Peyer's patch (tissue), 4 donors: ENCODE results near the gene DHRS7C. TPM values are rescaled to one million over a fixed set of nuclear protein-coding genes. Genes with fewer than 3 reads are reported as not detected.

Source experiments
- DNase-seq, 3 donors: peaks; one replicate each; pipeline ENCODE4 v3.0.0-alpha.2; 2017 to 2019
- H3K27ac ChIP-seq, 4 donors: fragments of 200-600 bp; sonication (generic); one replicate each; pipeline ENCODE4 v1.5.1; 2016 to 2019
- H3K27me3 ChIP-seq, 2 donors: fragments of 200-600 bp; sonication (generic); one replicate each; pipeline ENCODE4 v1.5.1; 2019
- H3K36me3 ChIP-seq, 3 donors: fragments of 200-600 bp; sonication (generic); one replicate each; pipeline ENCODE4 v1.5.1; 2016 to 2019
- H3K4me1 ChIP-seq, 4 donors: fragments of 200-600 bp; sonication (generic); one replicate each; pipeline ENCODE4 v1.5.1; 2016 to 2019
- H3K4me3 ChIP-seq, 4 donors: fragments of 200-600 bp; sonication (generic); 1 replicate in 3 of 4; 2 replicates in 1 of 4; pipeline ENCODE4 v1.5.1; 2016 to 2019; ENCODE audit warnings: mild to moderate bottlenecking in 1 of 4
- H3K9me3 ChIP-seq, 4 donors: fragments of 200-600 bp; sonication (generic); one replicate each; pipeline ENCODE4 v1.5.1; 2016 to 2019; ENCODE audit warnings: mild to moderate bottlenecking in 1 of 4
- CTCF ChIP-seq, 6 experiments: fragments of 450-650 bp in 4 of 6; fragments of 200-600 bp in 2 of 6; sonication (generic) in 1 of 6; IDR thresholded peaks; one replicate each; pipeline ENCODE4 v1.5.1; 2017 to 2019; ENCODE audit warnings: antibody characterized with exemption in 6 of 6, mild to moderate bottlenecking in 3 of 6, moderate library complexity in 1 of 6
- POLR2A ChIP-seq, 2 donors: fragments of 450-650 bp; IDR thresholded peaks; one replicate each; pipeline ENCODE4 v1.5.1; 2017; ENCODE audit warnings: antibody characterized with exemption in 2 of 2, mild to moderate bottlenecking in 2 of 2, moderate library complexity in 2 of 2
- total RNA-seq, 4 donors: library from RNA; depleted of rRNA; stranded (reverse); fragments of >200 nt; gene quantifications; one replicate each; pipeline ENCODE4 v1.1.0, GENCODE V29; 2016

Gene DHRS7C
- total RNA-seq, 4 donors from 2014 or later, result not detected

GRCh38 chr17:9780552-9780951 lies 10.8 kb downstream of the DHRS7C start:
- no peak overlapping the region for H3K4me3 ChIP-seq
- no peaks in the 10 kb centered on the region for H3K9me3 ChIP-seq
- no peaks in the 10 kb centered on the region for H3K36me3 ChIP-seq
- H3K4me1 ChIP-seq, result no peaks in the 10 kb centered on the region
- no peak overlapping the region for H3K27ac ChIP-seq
- no peak for TF ChIP-seq POLR2A (IDR thresholded peaks at IDR 0.05)
- no peak for TF ChIP-seq CTCF (IDR thresholded peaks at IDR 0.05)
- DNase-seq, result no peak
- no peaks in the 10 kb centered on the region for H3K27me3 ChIP-seq

GRCh38 chr17:9776911-9777310 lies 14.5 kb downstream of the DHRS7C start:
- Histone ChIP-seq H3K9me3 (no peaks in the 10 kb centered on the region), H3K4me3 (no peak overlapping the region), H3K4me1 (no peaks in the 10 kb centered on the region), H3K36me3 (no peaks in the 10 kb centered on the region), H3K27me3 (no peaks in the 10 kb centered on the region), H3K27ac (no peak overlapping the region)
- DNase-seq, result no peak
- TF ChIP-seq CTCF (IDR thresholded peaks at IDR 0.05) (no peak), POLR2A (IDR thresholded peaks at IDR 0.05) (no peak)

GRCh38 chr17:9772658-9773057 lies 18.7 kb downstream of the DHRS7C start:
- no peak for DNase-seq
- TF ChIP-seq POLR2A (IDR thresholded peaks at IDR 0.05) (no peak), CTCF (IDR thresholded peaks at IDR 0.05) (no peak)
- no peaks in the 10 kb centered on the region for H3K36me3 ChIP-seq
- H3K4me1 ChIP-seq, result no peaks in the 10 kb centered on the region
- H3K27ac ChIP-seq, result no peak overlapping the region
- H3K9me3 ChIP-seq, result no peaks in the 10 kb centered on the region
- H3K4me3 ChIP-seq, result no peak overlapping the region
- H3K27me3 ChIP-seq, result no peaks in the 10 kb centered on the region

- Histone ChIP-seq H3K4me1 (no peaks in the 10 kb centered on the region), H3K36me3 (no peaks in the 10 kb centered on the region), H3K27me3 (no peaks in the 10 kb centered on the region), H3K9me3 (no peaks in the 10 kb centered on the region), H3K4me3 (no peak overlapping the region), H3K27ac (no peak overlapping the region)
- TF ChIP-seq CTCF (IDR thresholded peaks at IDR 0.05) (no peak), POLR2A (IDR thresholded peaks at IDR 0.05) (no peak)
- no peak for DNase-seq
These were observed 19.9 kb downstream of the DHRS7C start for GRCh38 chr17:9771465-9771864.

- Histone ChIP-seq H3K27ac (no peak overlapping the region), H3K4me3 (no peak overlapping the region), H3K36me3 (no peaks in the 10 kb centered on the region), H3K9me3 (no peaks in the 10 kb centered on the region), H3K4me1 (no peaks in the 10 kb centered on the region), H3K27me3 (no peaks in the 10 kb centered on the region)
- no peak for DNase-seq
- TF ChIP-seq CTCF (IDR thresholded peaks at IDR 0.05) (no peak), POLR2A (IDR thresholded peaks at IDR 0.05) (no peak)
These were observed 22.2 kb downstream of the DHRS7C start for GRCh38 chr17:9769036-9769695.
